Testis (tissue), 2 donors: ENCODE data around the gene BABAM2.

ENCODE experiments used
- POLR2A ChIP-seq: fragments of 450-650 bp; IDR thresholded peaks from one replicate; pipeline ENCODE4 v1.6.1; 2017; ENCODE audit warnings: antibody characterized with exemption, mild to moderate bottlenecking, moderate library complexity
- TF ChIP-seq, protein P1 (sequence below), 3 experiments: fragments of 450-650 bp in 2 of 3; fragments of 200-600 bp in 1 of 3; sonication (generic) in 1 of 3; IDR thresholded peaks; one replicate each; pipeline ENCODE4 v1.5.1; 2016 to 2019; ENCODE audit warnings: antibody characterized with exemption in 3 of 3, mild to moderate bottlenecking in 2 of 3, moderate library complexity in 1 of 3

GRCh38 chr2:28055325-28055970 lies 164.9 kb downstream of the BABAM2 start:
- TF ChIP-seq, protein P1, sequence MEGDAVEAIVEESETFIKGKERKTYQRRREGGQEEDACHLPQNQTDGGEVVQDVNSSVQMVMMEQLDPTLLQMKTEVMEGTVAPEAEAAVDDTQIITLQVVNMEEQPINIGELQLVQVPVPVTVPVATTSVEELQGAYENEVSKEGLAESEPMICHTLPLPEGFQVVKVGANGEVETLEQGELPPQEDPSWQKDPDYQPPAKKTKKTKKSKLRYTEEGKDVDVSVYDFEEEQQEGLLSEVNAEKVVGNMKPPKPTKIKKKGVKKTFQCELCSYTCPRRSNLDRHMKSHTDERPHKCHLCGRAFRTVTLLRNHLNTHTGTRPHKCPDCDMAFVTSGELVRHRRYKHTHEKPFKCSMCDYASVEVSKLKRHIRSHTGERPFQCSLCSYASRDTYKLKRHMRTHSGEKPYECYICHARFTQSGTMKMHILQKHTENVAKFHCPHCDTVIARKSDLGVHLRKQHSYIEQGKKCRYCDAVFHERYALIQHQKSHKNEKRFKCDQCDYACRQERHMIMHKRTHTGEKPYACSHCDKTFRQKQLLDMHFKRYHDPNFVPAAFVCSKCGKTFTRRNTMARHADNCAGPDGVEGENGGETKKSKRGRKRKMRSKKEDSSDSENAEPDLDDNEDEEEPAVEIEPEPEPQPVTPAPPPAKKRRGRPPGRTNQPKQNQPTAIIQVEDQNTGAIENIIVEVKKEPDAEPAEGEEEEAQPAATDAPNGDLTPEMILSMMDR (IDR thresholded peaks at IDR 0.05): no peak
- TF ChIP-seq POLR2A: no peak
